Heart right ventricle (tissue), 16 donors: Measurements from ENCODE around the gene QRICH2. TPM values are rescaled to one million over a fixed set of nuclear protein-coding genes. Genes with fewer than 3 reads are reported as not detected.

Experiments
- ATAC-seq, 8 donors: fragments of 200-7000 bp; cut with Tn5 transposase; one replicate each; pipeline ENCODE4 v1.9.1; 2020; ENCODE audit warnings: mild to moderate bottlenecking in 8 of 8, moderate library complexity in 8 of 8, moderate number of reproducible peaks in 1 of 8
- DNase-seq, 2 donors: peaks; one replicate each; pipeline ENCODE4 v3.0.0-alpha.2; 2020
- H3K27ac ChIP-seq, 10 donors: fragments of 200-600 bp; sonication (generic) in 2 of 10; one replicate each; pipeline versions ENCODE4 v1.5.0 to v1.8.0; 2020 to 2022; ENCODE audit warnings: mild to moderate bottlenecking in 3 of 10
- H3K27me3 ChIP-seq, 7 donors: fragments of 200-600 bp; one replicate each; pipeline ENCODE4 v1.8.0; 2021 to 2022; ENCODE audit warnings: mild to moderate bottlenecking in 2 of 7
- H3K36me3 ChIP-seq, 9 donors: fragments of 200-600 bp; sonication (generic) in 1 of 9; one replicate each; pipeline versions ENCODE4 v1.5.0 to v1.8.0; 2020 to 2022; ENCODE audit warnings: mild to moderate bottlenecking in 2 of 9
- H3K4me1 ChIP-seq, 9 donors: fragments of 200-600 bp; sonication (generic) in 1 of 9; one replicate each; pipeline versions ENCODE4 v1.5.0 to v1.8.0; 2020 to 2022; ENCODE audit warnings: mild to moderate bottlenecking in 4 of 9
- H3K4me3 ChIP-seq, 10 donors: fragments of 200-600 bp; sonication (generic) in 2 of 10; one replicate each; pipeline versions ENCODE4 v1.5.0 to v1.8.0; 2020 to 2022; ENCODE audit warnings: mild to moderate bottlenecking in 7 of 10, moderate library complexity in 2 of 10
- H3K9me3 ChIP-seq, 11 donors: fragments of 200-600 bp in 10 of 11; sonication (generic) in 2 of 11; one replicate each; pipeline versions ENCODE4 v1.5.0 to v1.8.0; 2013 to 2022; ENCODE audit warnings: mild to moderate bottlenecking in 2 of 11, control low read depth in 1 of 11, moderate library complexity in 1 of 11
- CTCF ChIP-seq, 9 donors: fragments of 200-600 bp; sonication (generic) in 2 of 9; IDR thresholded peaks; one replicate each; pipeline versions ENCODE4 v1.5.0 to v1.8.0; 2021 to 2022; ENCODE audit warnings: antibody characterized with exemption in 9 of 9, mild to moderate bottlenecking in 5 of 9, moderate library complexity in 1 of 9
- WGBS, 2 donors: extraction: QIAGEN DNeasy Blood & Tissue Kit; methylation state at CpG; one replicate each; pipeline ENCODE4 v1.1.7; 2013; ENCODE audit warnings: inconsistent platforms in 1 of 2; 5-methylcytosine and 5-hydroxymethylcytosine counted together
- intact Hi-C, 10 donors: fragments of 100-400 bp; cut with DNase I; formaldehyde crosslinking; loops; one replicate each; pipeline versions ENCODE4 v1.11.1 to v1.14.2; 2022
- polyA plus RNA-seq, 2 donors: library from polyadenylated mRNA; stranded (reverse); fragments of 200-250 nt; gene quantifications; one replicate each; pipeline ENCODE4 v1.2.3, GENCODE V29; 2013
- total RNA-seq, 10 donors: library from RNA; stranded (reverse); fragmentation: NEBNext Ultra II Directional in 3 of 10; extraction: Animal tissue kit (Norgen Biotek cat#: 25700) in 3 of 10; gene quantifications; one replicate each; pipeline versions ENCODE4 v1.2.1 to v1.2.4, GENCODE V29; 2021 to 2023
- donor health status: Arrhythmogenic right ventricular cardiomyopathy.
- donor health status: ischemic (EF 13 %, LVEDD 7.1; RV severe dilation, severe dysfunction).
- donor health status: healthy with polysubstance abuse.
- donor health status: DM: no; HTN: yes; CAD: no.
- donor health status: DM: no; HTN: no; CAD: no.
- donor health status: ischemic (EF 25% LVEDD 6.9; RV normal size, moderate dysfunction).
- donor health status: ischemic (EF 25% LVEDD 5.7; RV mildly dilated, moderate dysfunction).
- donor health status: healthy.
- donor health status: DM: yes; HTN: yes; CAD: no.
- donor health status: Ischemic cardiomyopathy.
- donor health status: ischemic (EF 35%, LVEDD 5.7; RV mildly dilated, moderate dysfunction).
- donor health status: nonischemic (EF 11% LVEDD 7.7; RV severe dilation, severe dysfunction).
- donor health status: DM: yes; HTN: yes; CAD: no.
- donor health status: PGD.
- donor health status: ischemic (EF 29% LVEDD 5.4; RV normal size, mild dysfunction).
- donor health status: nonischemic (EF 23%, LVEDD 6.1; RV moderate dilation, normal function).

The QRICH2 gene
- total and polyA plus RNA-seq, 12 donors, result 0.98 to 8.9 (median 2.0) TPM

- WGBS, 2 donors, result 8 to 10% methylated on average over 12 of the region's 12 CpGs
- Histone ChIP-seq H3K27me3 (peaks cover 0 to 55% (median 0%) of the 10 kb centered on the region in 7 donors), H3K9me3 (no peaks in the 10 kb centered on the region), H3K4me1 (peaks cover 4 to 31% (median 15%) of the 10 kb centered on the region in 9 donors), H3K36me3 (no peaks in the 10 kb centered on the region), H3K4me3 (peak overlapping the region; percentile 32 to 93 (median 67)), H3K27ac (peak overlapping the region in 8 of 10 donors; percentile 4 to 75 (median 59))
- ATAC-seq (peak; percentile 14 to 64 (median 40)), DNase-seq (no peak)
- intact Hi-C loops, result loop anchor here in 1 of 10 donors (5.0 kb wide), 1 partner anchor 36 kb away; no protein-coding TSS in a partner anchor
- TF ChIP-seq CTCF (IDR thresholded peaks at IDR 0.05), result no peak
Observed at GRCh38 chr17:76241204-76241538, 66.9 kb downstream of the QRICH2 start.

GRCh38 chr17:76240461-76241203 lies 67.4 kb downstream of the QRICH2 start, which contains the start of gene RNF157:
TSS of gene RNF157 (minus strand) at chr17:76240493. CDS start at chr17:76240240, 253 bp downstream.
- no peaks in the 10 kb centered on the region for H3K36me3 ChIP-seq
- ATAC-seq, result peak; percentile 71 to 89 (median 86)
- peak within 1 kb of the TSS; percentile 51 to 93 (median 67) for H3K4me3 ChIP-seq
- no peak for TF ChIP-seq CTCF (IDR thresholded peaks at IDR 0.05)
- H3K27ac ChIP-seq, result peak within 1 kb of the TSS in 9 of 10 donors; percentile 4 to 75 (median 59)
- H3K27me3 ChIP-seq, result peaks cover 0 to 55% (median 0%) of the 10 kb centered on the region in 7 donors
- intact Hi-C loops, result loop anchor here in 1 of 10 donors (5.0 kb wide), 1 partner anchor 37 kb away; no protein-coding TSS in a partner anchor
- DNase-seq, result peak; percentile 32 to 69
- H3K4me1 ChIP-seq, result peaks cover 4 to 26% (median 15%) of the 10 kb centered on the region in 9 donors
- H3K9me3 ChIP-seq, result no peaks in the 10 kb centered on the region
- 0 to 1% methylated on average over 47 to 102 of the region's 102 CpGs for WGBS, 2 donors

- 3% methylated on average over 60 to 75 of the region's 75 CpGs for WGBS, 2 donors
- H3K9me3 ChIP-seq, result no peaks in the 10 kb centered on the region
- H3K27ac ChIP-seq, result peak overlapping the region in 7 of 10 donors; percentile 15 to 71 (median 40)
- peaks cover 4 to 26% (median 15%) of the 10 kb centered on the region in 9 donors for H3K4me1 ChIP-seq
- peak overlapping the region; percentile 51 to 74 (median 55) for H3K4me3 ChIP-seq
- H3K36me3 ChIP-seq, result no peaks in the 10 kb centered on the region
- ATAC-seq (peak in 3 of 8 donors; percentile 11 to 39 (median 29)), DNase-seq (peak in 1 of 2 donors; percentile 25)
- peaks cover 0 to 54% (median 0%) of the 10 kb centered on the region in 7 donors for H3K27me3 ChIP-seq
- TF ChIP-seq CTCF (IDR thresholded peaks at IDR 0.05), result no peak
- intact Hi-C loops, result loop anchor here in 2 of 10 donors (5.0 kb wide), 1 partner anchor 38 kb away; no protein-coding TSS in a partner anchor
Observed at GRCh38 chr17:76239538-76240274, 68.4 kb downstream of the QRICH2 start.
